PC-3 (cell line): ENCODE data around the gene FGF1. TPM values are rescaled to one million over a fixed set of nuclear protein-coding genes. Genes with fewer than 3 reads are reported as not detected.

Experiments
- ATAC-seq: fragments of 200-7000 bp; cut with Tn5 transposase; 2 replicates; pipeline ENCODE4 v1.9.1; 2020; ENCODE audit warnings: mild to moderate bottlenecking, moderate library complexity
- BruUV-seq: library from RNA; stranded (reverse); fragments of 400-500 nt; replicated peaks from 2 replicates; lab custom pipeline; 2021; lab: Mats Ljungman, UMichigan
- CTCF ChIA-PET: fragments of 300-600 bp; sonication (Branson Sonifier 250); formaldehyde crosslinking; loops from one replicate; lab custom pipeline; 2022; ENCODE audit warnings: antibody characterized with exemption; lab: Charles Lee
- POLR2A ChIA-PET: fragments of 300-600 bp; sonication (Branson Sonifier 250); formaldehyde crosslinking; loops from one replicate; lab custom pipeline; 2022; ENCODE audit warnings: antibody characterized with exemption; ENCODE audit not compliant: unreplicated experiment; lab: Charles Lee
- DNase-seq: peaks from one replicate; pipeline ENCODE4 v3.0.0-alpha.2; 2015
- H2AFZ ChIP-seq: fragments of 300-600 bp; sonication (generic); 2 replicates; pipeline ENCODE4 v1.6.0; 2016; ENCODE audit warnings: antibody characterized with exemption, low read length
- H3F3A ChIP-seq: fragments of 300-600 bp; sonication (generic); one replicate; pipeline ENCODE4 v1.6.0; 2017; ENCODE audit warnings: antibody characterized with exemption, low read length, control low read depth, mild to moderate bottlenecking; ENCODE audit not compliant: unreplicated experiment
- H3K27ac ChIP-seq: fragments of 300-600 bp; sonication (generic); 2 replicates; pipeline ENCODE4 v1.5.1; 2016; ENCODE audit warnings: mild to moderate bottlenecking, low read length
- H3K27me3 ChIP-seq: fragments of 300-600 bp; sonication (generic); 2 replicates; pipeline ENCODE4 v1.6.1; 2016; ENCODE audit warnings: low read length, mixed read lengths
- H3K36me3 ChIP-seq: fragments of 300-600 bp; sonication (generic); 2 replicates; pipeline ENCODE4 v1.6.1; 2016; ENCODE audit warnings: low read depth, mixed run types, low read length, mixed read lengths
- H3K4me1 ChIP-seq: fragments of 300-600 bp; sonication (generic); 2 replicates; pipeline ENCODE4 v1.5.1; 2016; ENCODE audit warnings: low read length; ENCODE audit not compliant: insufficient read depth
- H3K4me2 ChIP-seq: fragments of 300-600 bp; sonication (generic); 2 replicates; pipeline ENCODE4 v1.6.0; 2016; ENCODE audit warnings: low read length
- H3K4me3 ChIP-seq: fragments of 300-600 bp; sonication (generic); 2 replicates; pipeline ENCODE4 v1.5.1; 2016; ENCODE audit warnings: mild to moderate bottlenecking, low read length, mixed read lengths
- H3K79me2 ChIP-seq: fragments of 300-600 bp; sonication (generic); 2 replicates; pipeline ENCODE4 v1.6.1; 2017; ENCODE audit warnings: low read length, mixed read lengths
- H3K9ac ChIP-seq: fragments of 300-600 bp; sonication (generic); 2 replicates; pipeline ENCODE4 v1.6.0; 2016; ENCODE audit warnings: mild to moderate bottlenecking, low read length
- H3K9me2 ChIP-seq: fragments of 300-600 bp; sonication (generic); replicated peaks from 2 replicates; pipeline ENCODE4 v1.6.1; 2016; ENCODE audit warnings: mixed run types, low read length, mixed read lengths
- H3K9me3 ChIP-seq: fragments of 300-600 bp; sonication (generic); 2 replicates; pipeline ENCODE4 v1.6.1; 2016; ENCODE audit warnings: low read length, mixed read lengths
- H4K20me1 ChIP-seq: fragments of 300-600 bp; sonication (generic); 2 replicates; pipeline ENCODE4 v1.6.1; 2016; ENCODE audit warnings: low read length, mixed read lengths
- CTCF ChIP-seq: fragments of 300-600 bp; sonication (generic); conservative IDR thresholded peaks from 2 replicates; pipeline ENCODE4 v1.5.1; 2017; ENCODE audit warnings: antibody characterized with exemption, low read depth, mild to moderate bottlenecking, low read length
- EZH2 ChIP-seq: fragments of 300-600 bp; sonication (generic); IDR thresholded peaks from one replicate; pipeline ENCODE4 v1.6.1; 2017; ENCODE audit warnings: antibody characterized with exemption, mild to moderate bottlenecking, low read length; ENCODE audit not compliant: unreplicated experiment
- EZH2phosphoT487 ChIP-seq: fragments of 300-600 bp; sonication (generic); IDR thresholded peaks from 2 replicates; pipeline ENCODE4 v1.6.1; 2018; ENCODE audit warnings: mild to moderate bottlenecking, antibody characterized with exemption, low read length, borderline replicate concordance
- intact Hi-C: fragments of 100-400 bp; cut with micrococcal nuclease; formaldehyde crosslinking; loops from 2 replicates; pipeline ENCODE4 v1.9.0; 2023
- total RNA-seq: library from RNA; depleted of rRNA; stranded (reverse); fragments of >200 nt; gene quantifications from 2 replicates; pipeline ENCODE4 v1.2.3, GENCODE V29; 2014

The FGF1 gene
- total RNA-seq, 1 experiment from 2014 or later: 1.5 TPM

GRCh38 chr5:142719836-142720370 is 34.0 kb upstream of the FGF1 start:
- intact Hi-C loops: loop anchor here (1.0 to 5.0 kb wide), 2 partner anchors 20 to 1462 kb away; no protein-coding TSS in a partner anchor

GRCh38 chr5:142717582-142718215 is 31.8 kb upstream of the FGF1 start:
- no peaks in the 10 kb centered on the region for H3K27me3 ChIP-seq
- no peak for TF ChIP-seq EZH2phosphoT487
- TF ChIP-seq CTCF: peak; percentile 71
- H3K4me1 ChIP-seq: peaks cover 29% of the 10 kb centered on the region
- no peaks in the 10 kb centered on the region for H3K9me3 ChIP-seq
- no peaks in the 10 kb centered on the region for H3K9me2 ChIP-seq
- no peak overlapping the region for H3K4me2 ChIP-seq
- intact Hi-C loops: loop anchor here (1.0 to 5.0 kb wide), 4 partner anchors 53 to 1465 kb away; partner anchors contain the start of gene ARHGAP26
- no peaks in the 10 kb centered on the region for H4K20me1 ChIP-seq
- H2AFZ ChIP-seq: no peak overlapping the region
- ChIA-PET CTCF (interaction anchor here (0.6 to 1.1 kb wide), 5 partner anchors 32 to 171 kb away, joined by 3 to 8 read pairs (median 3); no protein-coding TSS in a partner anchor), POLR2A (interaction anchor here (0.6 kb wide), 1 partner anchor 156 kb away, joined by 5 read pairs; no protein-coding TSS in a partner anchor)
- H3K4me3 ChIP-seq: no peak overlapping the region
- ATAC-seq: peak; percentile 56
- no TSS peak for BruUV-seq
- no peaks in the 10 kb centered on the region; the same call in 1 of the 2 replicates for H3K36me3 ChIP-seq
- H3F3A ChIP-seq: peaks cover 10% of the 10 kb centered on the region
- H3K27ac ChIP-seq: no peak overlapping the region
- peak; percentile 67 for DNase-seq
- H3K79me2 ChIP-seq: no peaks in the 10 kb centered on the region
- H3K9ac ChIP-seq: no peak overlapping the region

More at GRCh38 chr5:142719836-142720370, 34.0 kb upstream of the FGF1 start:
- Histone ChIP-seq H3K9me2 (no peaks in the 10 kb centered on the region), H3K9me3 (no peaks in the 10 kb centered on the region), H4K20me1 (no peaks in the 10 kb centered on the region), H3K4me1 (peaks cover 29% of the 10 kb centered on the region), H3K79me2 (no peaks in the 10 kb centered on the region), H3K27me3 (no peaks in the 10 kb centered on the region), H3K4me3 (peak overlapping the region; percentile 53; the same call in 1 of the 2 replicates), H3F3A (peaks cover 10% of the 10 kb centered on the region), H2AFZ (no peak overlapping the region), H3K9ac (peak overlapping the region; percentile 38; the same call in 1 of the 2 replicates), H3K27ac (peak overlapping the region; percentile 79), H3K36me3 (no peaks in the 10 kb centered on the region), H3K4me2 (peak overlapping the region; percentile 85)
- ATAC-seq (no peak), DNase-seq (no peak)
- no TSS peak for BruUV-seq
- no peak for TF ChIP-seq EZH2phosphoT487
- no peak for TF ChIP-seq CTCF
- no peak for TF ChIP-seq EZH2
- ChIA-PET CTCF (interaction anchor here (1.0 to 1.5 kb wide), 3 partner anchors 29 to 169 kb away, joined by 3 to 7 read pairs (median 4); no protein-coding TSS in a partner anchor), POLR2A (no interaction called here)
